ENCODE measurements around the gene RRAS2. TPM values are rescaled to one million over a fixed set of nuclear protein-coding genes. Genes with fewer than 3 reads are reported as not detected.

Gene RRAS2
- total RNA-seq, result 37.6 TPM

DNA sequence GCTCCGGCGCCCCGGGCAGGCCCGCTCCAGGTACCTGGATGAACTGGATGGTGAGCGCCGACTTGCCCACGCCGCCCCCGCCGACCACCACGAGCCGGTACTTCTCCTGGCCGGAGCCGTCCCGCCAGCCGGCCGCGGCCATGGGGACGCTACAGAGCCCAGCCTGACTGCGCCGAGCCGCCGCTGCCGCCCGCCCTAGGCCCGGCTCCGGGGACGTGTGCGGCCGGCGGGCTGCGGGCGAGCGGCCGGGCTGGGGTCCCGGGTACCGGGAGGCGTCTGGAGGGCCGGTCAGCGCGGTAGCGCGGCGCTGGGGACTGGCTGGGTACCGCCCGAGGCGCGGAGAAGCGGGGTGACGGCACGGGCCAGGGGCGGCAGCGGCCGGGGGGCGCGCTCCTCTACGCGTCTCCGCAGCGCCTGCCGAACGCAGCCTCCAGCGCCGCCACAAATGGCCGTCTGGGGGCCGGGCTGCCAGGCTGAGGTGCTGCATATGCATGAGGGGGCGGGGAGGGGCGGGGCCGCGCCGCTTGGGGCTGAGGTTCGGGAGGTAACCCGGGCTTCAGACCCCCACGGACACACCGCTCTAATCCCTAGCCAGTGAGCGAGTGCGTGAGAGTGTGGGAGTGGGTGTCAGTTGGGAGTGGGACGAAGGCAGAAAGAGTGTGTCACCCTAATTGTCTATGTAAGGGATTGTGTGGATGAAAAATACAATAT, at the start of gene RRAS2:
RRAS2 (minus strand) TSS at position 455 of the 711 bp plus-strand sequence; CDS start at position 142, 313 bp downstream.

Other genes starting within 250 kb of the RRAS2 start
- 168 TPM for gene COPB1, start 140.6 kb upstream of the RRAS2 start, total RNA-seq
- 96.6 TPM for gene PSMA1, start 161.2 kb upstream of the RRAS2 start, total RNA-seq